ENCODE results near the gene VWA5B1.
"Not testable (repeated sequence)": the region's sequence is repeated elsewhere in the genome, so short reads cannot be mapped to it uniquely, and the experiment has no call there.

Gene VWA5B1

DNA sequence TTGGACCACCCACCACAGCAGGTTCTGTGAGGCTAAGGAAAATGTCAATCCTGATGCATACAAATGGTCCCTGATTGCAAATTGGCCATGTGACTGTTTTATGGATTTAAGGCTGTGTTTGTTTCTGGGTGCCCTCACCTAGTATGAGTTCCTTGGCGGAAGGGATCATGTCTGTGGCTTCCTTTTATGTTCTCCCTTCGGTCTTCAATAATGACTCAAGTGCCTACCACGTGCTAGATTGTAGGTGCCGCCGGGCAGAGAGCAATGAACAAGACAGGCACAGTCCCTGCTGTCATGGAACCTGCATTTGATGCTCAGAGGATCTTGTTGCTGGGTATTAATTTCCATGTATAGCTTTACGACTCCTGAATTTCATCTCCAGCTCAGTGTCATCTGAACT is 9.8 kb upstream of the VWA5B1 start:
- DNase-seq (ENCODE audit: low read depth, low spot score): no peak

DNA sequence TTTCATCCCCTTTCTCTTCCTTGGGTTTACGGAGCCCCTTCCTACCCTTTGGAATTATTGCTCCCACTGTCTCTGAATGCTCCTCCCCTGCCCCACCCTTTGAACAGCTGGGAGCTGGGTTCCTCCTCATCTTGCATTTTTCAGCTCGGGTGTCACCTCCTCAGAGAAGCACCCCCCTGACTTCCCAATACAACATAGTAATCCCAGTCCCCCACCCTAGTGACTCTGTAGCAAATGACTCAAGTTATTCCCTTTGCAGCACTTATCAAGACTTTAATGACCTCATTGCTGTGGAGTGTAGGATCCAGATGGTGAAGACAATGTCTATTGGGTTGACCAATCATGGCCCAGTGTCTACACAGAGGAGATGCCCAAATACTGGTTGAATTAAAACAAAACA is 8.9 kb upstream of the VWA5B1 start:
- no peak for DNase-seq (ENCODE audit: low read depth, low spot score)

DNA sequence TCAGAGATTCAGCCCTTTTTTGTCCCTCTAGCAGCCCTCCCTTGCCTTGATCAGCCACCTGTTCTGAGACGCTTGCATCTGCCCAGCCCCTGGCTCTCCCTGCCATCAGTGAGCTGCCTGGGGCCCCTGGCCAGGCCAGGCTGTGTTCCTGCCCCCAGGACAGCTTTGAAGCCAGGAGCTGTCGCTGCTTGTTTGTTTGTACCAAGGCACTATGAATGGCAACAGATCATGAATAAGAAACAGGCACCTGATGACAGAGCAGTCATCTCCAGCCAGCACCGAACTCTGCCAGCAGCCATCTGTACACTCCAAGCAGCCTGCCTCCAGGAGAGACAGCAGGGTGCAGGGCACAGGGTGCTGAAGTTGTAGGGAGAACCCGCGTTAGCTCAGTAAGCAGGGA is 8.1 kb upstream of the VWA5B1 start:
- DNase-seq (ENCODE audit: low read depth, low spot score): no peak

DNA sequence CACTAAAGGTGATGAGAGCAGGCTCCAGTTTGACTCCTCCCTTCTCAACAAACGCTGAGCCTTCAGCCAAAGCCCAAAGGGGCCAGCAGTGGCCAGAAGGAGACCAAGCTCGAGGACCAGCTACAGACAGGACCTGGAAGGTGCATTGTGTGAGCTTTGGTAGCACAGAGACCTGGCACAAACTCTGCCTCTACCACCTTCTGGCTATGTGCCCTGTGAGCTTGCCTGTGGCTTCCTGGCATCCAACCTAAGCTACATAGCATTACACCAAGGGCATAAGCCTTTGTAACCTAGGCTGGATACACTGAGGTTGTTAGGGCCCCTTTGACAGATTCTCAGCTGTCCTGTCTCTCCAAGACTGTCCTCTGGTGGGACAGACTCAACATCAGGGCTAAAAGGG is 6.6 kb upstream of the VWA5B1 start:
- DNase-seq (ENCODE audit: low read depth, low spot score): no peak

DNA sequence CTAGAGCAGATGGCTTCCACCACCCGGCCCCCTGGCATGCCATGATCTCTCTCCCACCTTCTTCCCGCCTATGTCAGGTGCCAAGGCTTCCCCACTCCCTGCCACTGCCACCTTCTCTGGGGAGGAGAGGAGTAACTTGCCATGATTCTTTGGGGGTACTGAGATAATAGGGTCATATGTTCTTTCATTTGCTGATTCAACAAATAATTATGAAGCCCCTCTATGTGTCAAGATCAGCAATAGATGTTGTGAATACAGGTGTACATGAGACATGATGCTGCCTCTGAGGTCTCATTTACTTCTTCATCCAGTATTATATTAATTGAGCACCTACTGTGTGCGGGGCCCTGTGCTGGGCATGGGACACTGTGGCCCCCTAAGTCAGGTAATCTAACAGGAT is 6.0 kb upstream of the VWA5B1 start:
- no peak for DNase-seq (ENCODE audit: low read depth, low spot score)

DNA sequence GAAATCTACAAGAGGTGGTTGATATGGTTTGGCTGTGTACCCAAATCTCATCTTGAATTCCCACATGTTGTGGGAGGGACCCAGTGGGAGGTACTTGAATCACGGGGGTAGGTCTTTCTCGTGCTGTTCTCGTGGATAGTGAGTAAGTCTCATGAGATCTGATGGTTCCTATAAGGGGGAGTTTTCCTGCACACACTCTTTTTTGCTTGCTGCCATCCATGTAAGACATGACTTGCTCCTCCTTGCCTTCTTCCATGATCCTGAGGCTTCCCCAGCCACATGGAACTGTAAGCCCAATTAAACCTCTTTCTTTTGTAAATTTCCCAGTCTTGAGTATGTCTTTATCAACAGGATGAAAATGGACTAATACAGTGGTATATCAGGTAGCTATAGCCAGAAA is 5.2 kb upstream of the VWA5B1 start:
- DNase-seq (ENCODE audit: low read depth, low spot score): no peak

DNA sequence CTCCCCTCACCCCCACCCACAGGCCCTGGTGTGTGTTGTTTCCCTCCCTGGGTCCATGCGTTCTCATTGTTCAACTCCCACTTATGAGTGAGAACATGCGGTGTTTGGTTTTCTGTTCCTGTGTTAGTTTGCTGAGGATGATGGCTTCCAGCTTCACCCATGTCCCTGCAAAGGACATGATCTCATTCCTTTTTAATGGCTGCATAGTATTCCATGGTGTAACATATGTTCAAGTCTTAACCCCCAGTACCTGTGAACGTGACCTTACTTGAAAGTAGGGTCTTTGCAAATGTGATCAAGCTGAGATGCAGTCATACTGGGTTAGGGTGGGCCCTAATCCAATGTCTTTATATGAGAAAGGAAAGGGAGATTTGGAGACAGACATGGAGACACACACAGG is 3.0 kb upstream of the VWA5B1 start:
- not testable (repeated sequence) for DNase-seq (ENCODE audit: low read depth, low spot score)

DNA sequence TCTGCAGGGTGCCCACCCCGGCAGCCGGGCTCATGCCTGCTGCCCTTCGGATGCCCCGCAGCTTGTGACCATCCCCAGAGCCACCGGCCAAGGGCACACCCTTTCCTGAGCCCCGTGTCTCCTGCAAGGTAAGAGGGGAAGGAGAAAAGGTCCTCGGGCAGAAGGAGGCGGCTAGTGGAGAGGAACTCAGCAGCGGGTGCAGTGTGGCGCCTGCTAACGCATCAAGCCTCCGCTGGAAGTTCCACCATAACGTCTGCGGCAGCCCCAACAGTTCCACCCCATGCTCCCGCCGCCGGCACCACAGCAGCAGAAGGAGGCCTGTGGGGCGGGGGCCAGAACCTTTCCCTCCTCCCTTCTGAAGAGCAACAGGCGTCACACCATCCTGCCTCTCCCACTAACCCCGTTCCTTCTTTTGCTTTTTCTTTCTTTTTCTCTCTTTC is 990 bp downstream of the VWA5B1 start:
- no peak for DNase-seq (ENCODE audit: low read depth, low spot score)

DNA sequence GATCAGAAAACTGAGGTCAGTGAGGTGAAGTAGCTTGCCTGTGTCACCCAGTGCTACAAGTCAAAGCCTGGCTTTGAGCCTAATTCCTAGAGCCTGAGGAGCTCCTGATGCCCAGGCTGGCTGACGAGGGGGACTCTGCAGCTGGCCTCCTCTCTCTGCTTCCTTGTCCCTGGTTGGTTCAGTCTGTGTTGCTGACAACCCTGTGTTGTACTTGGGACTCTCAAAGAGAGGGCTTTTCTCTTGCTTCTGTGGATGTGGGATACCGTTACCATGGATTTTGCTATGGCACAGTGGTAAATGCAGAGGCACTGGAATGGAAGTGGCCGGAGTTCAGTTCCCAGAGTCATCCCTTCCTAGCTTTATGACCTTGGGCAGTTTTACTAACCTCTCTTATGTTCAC is 8.0 kb downstream of the VWA5B1 start:
- no peak for DNase-seq (ENCODE audit: low read depth, low spot score)

DNA sequence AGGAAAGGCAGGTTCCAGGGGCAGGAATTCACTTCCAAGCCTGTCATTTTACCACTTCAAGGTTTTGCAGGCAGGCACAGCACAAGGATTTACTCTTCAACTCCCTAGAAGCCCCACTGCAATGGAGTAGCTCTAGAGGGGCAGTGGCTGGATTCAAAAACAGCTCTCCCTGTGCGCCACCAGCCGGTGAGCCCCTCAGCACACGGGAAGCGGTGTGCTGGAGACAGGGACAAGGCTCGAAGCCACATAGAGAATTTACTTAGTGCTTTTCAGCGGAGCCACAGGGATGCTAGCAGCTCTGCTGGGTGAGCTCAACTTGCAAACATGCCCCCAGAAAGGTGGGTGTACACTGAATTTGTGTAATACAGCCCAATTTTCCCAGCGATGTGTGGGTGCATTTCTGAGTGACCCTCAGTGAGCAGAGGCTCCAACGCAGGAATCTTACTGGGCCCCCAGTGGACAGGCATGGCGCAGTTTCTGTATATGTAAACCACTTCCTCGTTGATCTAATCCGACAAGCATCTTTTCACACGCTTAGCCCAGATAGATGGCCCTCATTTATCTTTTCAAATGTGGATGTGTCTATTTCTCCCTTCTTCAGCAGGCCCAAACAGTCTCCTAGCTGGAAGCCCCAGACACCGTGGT is 10.9 kb downstream of the VWA5B1 start:
- no peak for DNase-seq (ENCODE audit: low read depth, low spot score)

DNA sequence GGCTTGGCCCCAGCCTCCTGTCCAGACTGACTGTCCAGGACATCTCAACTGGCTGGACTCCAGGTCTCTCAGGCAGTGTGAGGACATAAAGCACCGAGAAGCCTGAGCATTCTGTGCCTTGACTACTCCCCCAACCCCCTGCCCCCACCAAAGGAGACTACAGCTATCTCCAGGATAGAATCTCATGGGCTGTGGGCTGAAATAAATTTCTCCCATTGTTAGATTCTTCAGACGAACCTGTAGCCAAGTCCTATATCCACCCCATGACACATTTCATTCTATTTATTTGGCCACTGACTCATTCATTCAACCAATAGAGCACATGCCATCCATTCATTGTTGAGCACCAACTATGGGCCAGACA is 11.4 kb downstream of the VWA5B1 start:
- no peak for DNase-seq (ENCODE audit: low read depth, low spot score)

DNA sequence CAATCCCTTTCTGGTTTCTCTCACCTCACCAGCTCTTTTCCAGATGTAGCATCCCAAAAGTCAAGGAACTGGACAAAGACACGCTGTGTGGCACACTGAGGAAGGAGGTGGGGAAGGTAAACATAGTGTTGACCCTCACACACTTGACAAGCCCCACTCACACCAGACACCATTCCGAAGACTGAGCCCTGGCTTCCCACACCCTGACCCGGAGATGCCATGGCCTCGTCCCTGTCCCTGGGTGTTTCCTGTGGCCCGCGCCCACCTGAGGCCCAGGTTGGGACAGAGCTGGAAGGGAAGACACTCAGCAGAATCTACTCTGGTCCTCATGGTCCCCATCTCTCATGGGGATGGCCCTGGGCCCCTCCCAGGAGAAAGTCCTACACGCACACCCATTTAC is 16.4 kb downstream of the VWA5B1 start:
- DNase-seq (ENCODE audit: low read depth, low spot score): no peak

DNA sequence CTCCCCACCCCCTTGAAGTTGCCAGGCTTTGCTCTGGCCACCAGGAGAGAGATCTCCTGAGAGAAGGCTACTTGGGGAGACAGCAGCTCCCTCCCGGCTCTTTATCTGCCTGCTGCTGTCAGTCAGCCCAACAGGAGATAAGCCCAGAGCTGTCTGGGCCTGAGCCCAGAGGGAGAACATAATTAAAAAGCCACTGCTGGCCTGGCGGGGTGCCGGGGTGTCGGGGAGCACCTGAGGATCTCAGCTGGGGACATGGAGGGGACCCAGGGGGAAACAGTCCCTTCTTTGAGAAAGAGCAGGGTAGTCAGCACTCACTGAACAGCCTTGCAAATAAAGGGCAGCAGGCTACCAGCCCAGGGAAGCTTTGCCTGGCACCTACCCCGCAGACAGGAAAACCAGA is 17.9 kb downstream of the VWA5B1 start:
- DNase-seq (ENCODE audit: low read depth, low spot score): no peak

DNA sequence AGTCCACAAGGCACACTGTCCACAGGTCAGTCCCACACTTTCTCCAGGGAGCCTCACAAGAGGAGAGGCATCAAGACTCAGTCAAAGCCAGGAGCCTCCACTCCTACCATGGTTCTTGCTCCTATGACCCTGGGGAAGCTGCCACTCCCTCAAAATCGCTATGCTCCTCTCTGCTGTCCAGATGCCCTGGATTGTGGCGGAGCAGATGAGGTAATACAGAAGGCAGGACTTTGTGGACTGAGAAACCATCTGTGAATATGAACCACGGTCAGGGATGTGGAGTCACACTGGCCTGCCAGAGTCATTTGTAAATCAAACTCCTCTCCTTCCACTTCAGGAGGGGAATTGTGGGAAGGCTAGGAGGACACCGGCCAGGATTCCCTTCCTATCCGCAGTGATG is 20.6 kb downstream of the VWA5B1 start:
- DNase-seq (ENCODE audit: low read depth, low spot score): no peak

DNA sequence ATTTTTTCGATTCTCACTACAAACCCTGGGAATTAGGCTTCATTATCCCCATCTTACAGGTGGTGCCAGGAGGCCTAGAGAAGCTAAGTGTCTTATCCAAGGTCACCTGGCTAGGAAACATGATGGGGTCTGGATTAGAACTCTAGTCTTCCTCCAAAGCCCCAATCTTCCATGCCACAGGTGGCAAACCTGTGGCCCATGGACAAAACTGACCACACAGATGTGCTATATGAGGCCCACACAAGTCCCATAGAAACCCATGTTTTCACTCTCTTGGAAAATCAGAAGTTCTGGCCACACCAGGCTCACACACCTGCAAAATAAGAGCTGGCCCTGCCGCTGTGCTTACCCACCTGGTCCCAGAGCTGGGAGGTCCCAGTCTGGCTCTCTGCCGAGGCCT is 21.6 kb downstream of the VWA5B1 start:
- DNase-seq (ENCODE audit: low read depth, low spot score): no peak

DNA sequence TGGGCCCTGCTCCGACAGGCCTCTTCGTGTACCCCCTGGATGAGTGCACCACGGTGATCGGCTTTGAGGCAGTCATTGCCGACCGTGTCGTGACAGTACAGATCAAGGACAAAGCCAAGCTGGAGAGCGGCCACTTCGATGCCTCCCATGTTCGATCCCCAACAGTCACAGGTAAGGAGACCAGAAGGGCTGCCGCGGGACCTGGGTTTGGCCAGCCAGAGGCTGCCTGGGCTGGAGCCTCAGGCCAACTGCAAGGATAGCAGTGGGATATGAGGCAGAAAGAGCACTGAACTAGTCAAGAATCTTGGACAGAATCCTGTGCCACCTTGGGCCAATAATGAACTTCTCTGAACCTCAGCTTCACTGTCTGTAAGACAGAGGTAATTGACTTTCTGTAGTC is 22.1 kb downstream of the VWA5B1 start:
- DNase-seq (ENCODE audit: low read depth, low spot score): no peak

DNA sequence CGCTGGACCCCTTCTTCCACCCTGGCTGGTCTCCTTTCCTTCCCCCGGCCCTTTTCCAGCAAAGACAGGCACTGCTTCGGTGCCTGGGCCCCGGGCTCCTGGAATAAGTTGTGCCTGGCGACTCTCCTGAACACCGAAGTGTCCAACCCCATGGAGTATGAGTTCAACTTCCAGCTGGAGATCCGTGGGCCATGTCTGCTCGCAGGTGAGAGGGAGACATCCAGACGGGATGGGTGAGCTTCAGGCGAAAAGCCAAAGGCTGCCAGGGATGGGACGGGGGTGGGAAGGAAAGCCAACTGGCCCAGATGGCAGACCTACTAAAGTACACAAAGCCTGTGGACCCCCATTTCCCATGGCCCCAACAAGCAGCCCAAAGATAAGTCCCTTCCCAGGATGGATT is 26.8 kb downstream of the VWA5B1 start:
- no peak for DNase-seq (ENCODE audit: low read depth, low spot score)

DNA sequence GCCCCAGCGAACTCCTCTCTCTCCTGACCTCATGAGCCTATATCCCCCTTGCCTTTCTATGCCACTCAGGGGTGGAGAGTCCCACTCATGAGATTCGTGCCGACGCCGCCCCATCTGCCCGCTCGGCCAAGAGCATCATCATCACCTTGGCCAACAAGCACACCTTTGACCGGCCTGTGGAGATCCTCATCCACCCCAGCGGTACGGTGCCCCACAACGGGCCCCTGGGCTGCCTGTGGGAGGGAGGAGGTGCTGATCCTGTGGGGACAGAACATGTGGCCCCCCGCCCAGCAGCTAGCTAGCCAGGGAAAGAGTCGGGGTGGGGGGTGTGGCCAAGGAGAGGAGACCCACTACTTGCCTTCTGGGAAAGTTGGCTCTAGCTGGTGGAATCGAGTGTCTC is 27.8 kb downstream of the VWA5B1 start:
- no peak for DNase-seq (ENCODE audit: low read depth, low spot score)

DNA sequence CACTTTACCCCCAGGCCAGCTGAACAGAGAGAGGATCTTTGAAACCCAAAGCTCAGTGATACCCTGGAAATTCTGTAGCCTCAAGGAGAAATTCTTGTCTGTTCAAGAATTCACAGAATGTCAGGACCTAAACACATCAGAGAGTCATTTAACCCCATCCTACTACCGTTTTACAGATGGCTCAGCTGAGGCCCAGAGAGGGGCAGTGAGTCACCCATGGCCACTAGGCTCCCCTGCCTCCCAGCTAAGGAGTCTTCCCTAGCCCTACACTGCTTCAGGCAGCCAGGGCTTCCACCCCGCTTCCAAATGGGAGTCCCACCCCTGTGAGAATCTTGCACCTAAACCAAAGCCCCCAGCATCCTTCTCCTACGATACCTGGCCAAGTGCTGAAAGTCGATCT is 28.3 kb downstream of the VWA5B1 start:
- DNase-seq (ENCODE audit: low read depth, low spot score): no peak

DNA sequence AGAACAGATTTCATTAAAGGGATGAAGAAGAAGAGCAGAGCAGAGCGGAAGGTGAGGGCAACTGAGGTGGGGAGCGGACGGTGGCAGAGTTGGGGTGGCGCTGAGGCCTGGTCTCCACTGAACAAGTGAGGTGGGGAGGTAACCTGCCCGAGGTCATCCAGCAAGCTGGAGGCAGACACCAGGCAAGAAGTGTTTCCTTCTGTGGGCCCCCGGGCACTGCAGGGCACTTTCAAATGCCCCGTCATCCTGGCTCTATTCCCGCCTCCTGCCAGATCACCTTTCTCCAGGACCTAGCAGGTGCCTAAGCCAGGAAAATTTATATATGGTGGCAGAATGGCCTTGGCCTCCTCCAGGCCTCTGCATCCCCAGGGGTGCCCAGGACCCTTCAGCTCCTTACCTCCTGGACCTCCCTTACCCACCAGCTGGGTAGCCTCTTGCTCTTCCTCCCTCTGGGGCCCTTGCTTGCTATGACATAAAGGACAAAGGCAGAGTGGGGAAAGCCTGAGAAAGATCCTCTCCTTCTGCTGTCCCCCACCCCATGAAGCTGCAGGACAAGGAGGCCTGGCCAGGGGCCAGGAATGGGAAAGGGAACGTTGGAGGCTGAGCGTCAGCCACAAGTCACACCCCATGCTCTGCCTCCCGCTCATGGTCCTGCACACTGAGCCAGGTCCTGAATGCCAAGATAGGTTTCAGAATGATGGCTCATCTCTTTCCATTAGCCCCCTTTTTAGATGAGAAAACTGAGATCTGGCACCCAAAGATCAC is 29.0 kb downstream of the VWA5B1 start:
- DNase-seq (ENCODE audit: low read depth, low spot score): no peak

DNA sequence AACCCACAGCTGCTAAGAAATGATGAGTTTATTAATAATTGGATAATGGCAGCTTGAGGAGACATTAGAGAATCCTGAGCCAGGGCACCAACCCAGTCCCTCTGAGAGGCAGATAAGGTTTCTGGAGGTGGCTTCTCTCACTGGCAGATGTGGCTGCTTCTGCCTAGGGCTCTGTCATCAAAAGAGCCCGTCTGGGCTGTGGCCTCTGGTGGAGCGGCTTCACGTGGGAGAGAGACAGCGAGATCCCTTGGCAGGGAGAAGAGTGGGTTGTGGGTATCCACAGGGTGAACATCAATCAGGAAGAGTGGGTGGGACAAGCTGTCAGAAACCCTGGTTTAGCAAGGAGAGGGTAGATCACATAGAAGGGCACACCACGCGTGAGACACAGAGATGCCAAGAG is 30.0 kb downstream of the VWA5B1 start:
- no peak for DNase-seq (ENCODE audit: low read depth, low spot score)

DNA sequence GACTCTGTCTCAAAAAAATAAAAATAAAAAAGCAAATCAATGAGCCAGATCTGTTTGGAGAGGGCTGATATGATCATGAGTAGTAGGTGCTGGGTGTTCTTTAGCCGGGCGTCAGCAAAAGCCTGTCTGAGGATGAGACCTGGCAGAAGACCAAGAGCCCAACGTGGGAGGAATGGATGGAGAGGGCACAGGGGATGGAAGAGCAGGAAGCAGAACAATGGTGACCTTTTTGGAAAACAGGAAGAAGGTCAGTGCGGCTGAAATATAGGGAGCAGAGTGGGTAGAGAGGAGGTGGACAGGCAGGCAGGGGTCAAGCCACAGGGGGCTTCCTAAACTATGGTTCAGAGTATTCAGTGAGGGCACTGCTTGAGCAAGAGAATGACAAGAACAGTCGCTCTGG is 30.9 kb downstream of the VWA5B1 start:
- DNase-seq (ENCODE audit: low read depth, low spot score): no peak

DNA sequence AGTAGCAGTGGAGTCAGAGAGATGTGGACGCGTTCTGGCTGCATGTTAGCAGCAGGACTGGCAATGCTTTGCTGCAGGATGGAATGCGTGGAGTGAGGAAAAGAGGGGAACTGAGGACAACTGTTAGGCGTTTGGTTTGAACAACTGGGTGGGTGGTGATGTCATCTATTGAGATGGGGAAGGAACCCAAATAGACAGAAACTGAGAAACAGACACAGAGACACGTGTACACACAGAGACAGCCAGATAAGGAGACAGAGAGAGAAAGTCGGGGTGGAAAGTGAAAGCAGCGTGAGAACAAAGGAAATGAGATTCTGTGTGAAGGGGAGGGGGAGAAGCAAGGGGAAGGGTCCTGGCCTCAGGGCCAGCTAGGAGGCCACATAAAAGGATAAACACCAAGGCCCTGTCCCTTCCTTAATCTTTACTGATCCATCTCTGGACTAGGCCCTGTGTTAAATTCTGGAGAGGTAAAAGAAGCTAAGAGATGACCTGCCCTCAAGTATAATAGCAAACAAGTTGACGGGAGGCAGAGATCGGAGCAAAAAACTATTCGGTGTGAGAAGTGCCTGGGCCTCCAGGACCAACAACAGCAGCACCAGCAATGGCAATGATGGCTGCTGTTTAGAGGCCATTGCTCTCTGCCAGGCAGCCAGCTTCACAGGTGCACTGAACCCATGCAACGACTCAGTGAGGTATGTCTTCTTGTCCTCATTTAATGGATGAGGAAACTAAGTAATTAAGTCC is 31.6 kb downstream of the VWA5B1 start:
- DNase-seq (ENCODE audit: low read depth, low spot score): no peak

Data from activated CD4-positive, CD25-positive, alpha-beta regulatory T cell treated with anti-CD3 and anti-CD28 coated beads, Interleukin-2, amount 50 U/mL, for 16 hours (primary cell).